ENCODE data around the gene MACROD2. TPM values are rescaled to one million over a fixed set of nuclear protein-coding genes. Genes with fewer than 3 reads are reported as not detected.

The MACROD2 gene
- total RNA-seq, 4 donors from 2014 or later, result 2.1 to 28.1 (median 12.6) TPM

- DNase-seq, result no peak
- Histone ChIP-seq H3K36me3 (no peaks in the 10 kb centered on the region), H3K4me3 (no peak overlapping the region), H3K9me3 (no peaks in the 10 kb centered on the region), H3K27me3 (no peaks in the 10 kb centered on the region), H3K4me1 (no peaks in the 10 kb centered on the region), H3K27ac (no peak overlapping the region)
- no peak for TF ChIP-seq POLR2A (IDR thresholded peaks at IDR 0.05)
- TF ChIP-seq, protein P1, sequence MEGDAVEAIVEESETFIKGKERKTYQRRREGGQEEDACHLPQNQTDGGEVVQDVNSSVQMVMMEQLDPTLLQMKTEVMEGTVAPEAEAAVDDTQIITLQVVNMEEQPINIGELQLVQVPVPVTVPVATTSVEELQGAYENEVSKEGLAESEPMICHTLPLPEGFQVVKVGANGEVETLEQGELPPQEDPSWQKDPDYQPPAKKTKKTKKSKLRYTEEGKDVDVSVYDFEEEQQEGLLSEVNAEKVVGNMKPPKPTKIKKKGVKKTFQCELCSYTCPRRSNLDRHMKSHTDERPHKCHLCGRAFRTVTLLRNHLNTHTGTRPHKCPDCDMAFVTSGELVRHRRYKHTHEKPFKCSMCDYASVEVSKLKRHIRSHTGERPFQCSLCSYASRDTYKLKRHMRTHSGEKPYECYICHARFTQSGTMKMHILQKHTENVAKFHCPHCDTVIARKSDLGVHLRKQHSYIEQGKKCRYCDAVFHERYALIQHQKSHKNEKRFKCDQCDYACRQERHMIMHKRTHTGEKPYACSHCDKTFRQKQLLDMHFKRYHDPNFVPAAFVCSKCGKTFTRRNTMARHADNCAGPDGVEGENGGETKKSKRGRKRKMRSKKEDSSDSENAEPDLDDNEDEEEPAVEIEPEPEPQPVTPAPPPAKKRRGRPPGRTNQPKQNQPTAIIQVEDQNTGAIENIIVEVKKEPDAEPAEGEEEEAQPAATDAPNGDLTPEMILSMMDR (IDR thresholded peaks at IDR 0.05), result no peak
- intact Hi-C loops (cut with DNase I; ENCODE audit: low total_unique reads), result no loop called here
These were observed 1764.3 kb downstream of the MACROD2 start for GRCh38 chr20:15759594-15759993.

GRCh38 chr20:15760001-15760621 lies 1764.8 kb downstream of the MACROD2 start:
- Histone ChIP-seq H3K9me3 (no peaks in the 10 kb centered on the region), H3K27ac (no peak overlapping the region), H3K4me1 (no peaks in the 10 kb centered on the region), H3K27me3 (no peaks in the 10 kb centered on the region), H3K36me3 (no peaks in the 10 kb centered on the region), H3K4me3 (no peak overlapping the region)
- TF ChIP-seq, protein P1 (IDR thresholded peaks at IDR 0.05), result no peak
- no peak for TF ChIP-seq POLR2A (IDR thresholded peaks at IDR 0.05)
- no peak for DNase-seq
- intact Hi-C loops (cut with DNase I; ENCODE audit: low total_unique reads), result no loop called here

DNA sequence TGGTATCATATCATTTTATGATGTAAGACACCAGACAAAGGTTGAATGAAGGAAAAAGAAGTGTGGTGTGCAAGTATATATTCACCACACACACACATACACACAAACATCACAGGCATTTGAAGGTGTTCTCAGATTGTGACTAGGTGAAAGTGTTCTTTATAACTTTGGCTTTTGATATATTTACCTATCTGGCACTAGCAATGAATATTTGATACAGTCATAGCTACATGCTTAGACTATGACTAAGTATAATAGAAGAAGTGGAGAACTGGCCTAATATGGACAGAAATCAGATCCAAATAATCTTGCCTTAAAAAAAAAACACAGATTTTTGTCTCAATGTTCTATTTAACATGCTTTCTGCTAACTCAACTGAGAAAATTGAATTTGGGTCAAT lies 1768.0 kb downstream of the MACROD2 start:
- H3K27me3 ChIP-seq, result no peaks in the 10 kb centered on the region
- no peaks in the 10 kb centered on the region for H3K4me1 ChIP-seq
- intact Hi-C loops (cut with DNase I; ENCODE audit: low total_unique reads), result no loop called here
- no peaks in the 10 kb centered on the region for H3K36me3 ChIP-seq
- DNase-seq, result no peak
- TF ChIP-seq, protein P1 (IDR thresholded peaks at IDR 0.05), result no peak
- no peak for TF ChIP-seq POLR2A (IDR thresholded peaks at IDR 0.05)
- H3K4me3 ChIP-seq, result no peak overlapping the region
- no peaks in the 10 kb centered on the region for H3K9me3 ChIP-seq
- no peak overlapping the region for H3K27ac ChIP-seq

DNA sequence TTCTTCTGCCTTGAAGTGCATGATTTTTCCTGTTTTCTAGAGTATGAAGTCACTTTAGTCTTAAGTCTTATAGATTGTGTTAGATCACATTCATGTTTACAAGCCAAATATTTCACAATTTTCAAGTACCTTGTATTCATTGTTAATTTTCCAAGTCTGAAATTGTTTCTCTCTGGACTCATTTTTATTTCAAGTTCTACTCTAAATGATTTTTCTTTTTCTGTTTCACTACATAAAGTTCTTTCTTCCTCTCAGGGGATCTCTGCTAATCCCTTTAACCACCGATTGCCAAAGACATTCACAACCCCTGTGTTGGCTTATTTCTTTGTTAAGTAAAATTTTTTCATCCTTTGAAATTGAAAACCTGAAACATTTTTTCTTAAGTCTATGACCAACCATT lies 1772.3 kb downstream of the MACROD2 start:
- no peaks in the 10 kb centered on the region for H3K4me1 ChIP-seq
- no peak for DNase-seq
- H3K27ac ChIP-seq, result no peak overlapping the region
- H3K9me3 ChIP-seq, result no peaks in the 10 kb centered on the region
- H3K36me3 ChIP-seq, result no peaks in the 10 kb centered on the region
- H3K27me3 ChIP-seq, result no peaks in the 10 kb centered on the region
- H3K4me3 ChIP-seq, result no peak overlapping the region
- intact Hi-C loops (cut with DNase I; ENCODE audit: low total_unique reads), result no loop called here
- TF ChIP-seq POLR2A (IDR thresholded peaks at IDR 0.05), result no peak
- TF ChIP-seq, protein P1 (IDR thresholded peaks at IDR 0.05), result no peak

DNA sequence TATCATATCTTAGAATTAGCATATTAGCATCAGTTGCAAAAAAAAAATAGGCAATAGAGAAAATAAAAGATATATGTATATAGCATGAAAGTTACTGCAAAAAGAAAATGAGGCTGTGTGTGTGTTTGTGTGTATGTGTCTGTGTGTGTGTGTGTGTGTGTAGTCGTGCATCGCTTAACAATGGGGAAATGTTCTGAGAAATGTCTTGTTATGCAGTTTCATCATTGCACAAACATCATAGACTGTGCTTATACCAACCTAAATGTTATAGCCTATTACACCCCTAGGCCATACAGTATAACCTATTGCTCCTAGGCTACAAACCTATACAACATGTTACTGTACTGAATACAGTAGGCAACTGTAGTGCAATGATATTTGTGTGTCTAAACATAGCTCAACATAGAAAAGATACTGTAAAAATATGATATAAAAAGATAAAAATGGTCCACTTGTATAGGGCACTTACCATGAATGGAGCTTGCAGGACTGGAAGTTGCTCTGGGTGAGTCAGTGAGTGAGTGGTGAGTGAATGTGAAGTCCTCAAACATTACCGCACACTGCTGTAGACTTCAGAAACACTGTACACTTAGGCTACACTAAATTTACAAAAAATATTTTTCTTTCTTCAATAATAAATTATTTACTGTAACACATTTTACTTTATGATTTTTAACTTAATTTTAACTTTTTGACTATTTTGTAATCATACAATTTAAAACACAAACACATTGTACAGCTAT lies 1772.9 kb downstream of the MACROD2 start:
- Histone ChIP-seq H3K27me3 (no peaks in the 10 kb centered on the region), H3K4me1 (no peaks in the 10 kb centered on the region), H3K9me3 (no peaks in the 10 kb centered on the region), H3K27ac (no peak overlapping the region), H3K36me3 (no peaks in the 10 kb centered on the region), H3K4me3 (no peak overlapping the region)
- DNase-seq, result no peak
- TF ChIP-seq, protein P1 (IDR thresholded peaks at IDR 0.05), result no peak
- TF ChIP-seq POLR2A (IDR thresholded peaks at IDR 0.05), result no peak
- intact Hi-C loops (cut with DNase I; ENCODE audit: low total_unique reads), result no loop called here

Data from uterus (tissue), 4 donors.